GM23338 (cell line): ENCODE results near the gene TBKBP1. TPM values are rescaled to one million over a fixed set of nuclear protein-coding genes. Genes with fewer than 3 reads are reported as not detected.

ENCODE experiments used
- ATAC-seq: fragments of 200-7000 bp; cut with Tn5 transposase; 3 replicates; pipeline ENCODE4 v1.9.1; 2020
- DNase-seq: peaks from one replicate; pipeline ENCODE4 v3.0.0-alpha.2; 2015; ENCODE audit warnings: low spot score
- H2AFZ ChIP-seq: fragments of 200-600 bp; sonication (generic); 2 replicates; pipeline ENCODE4 v1.8.0; 2016; ENCODE audit warnings: antibody characterized with exemption, mild to moderate bottlenecking, moderate library complexity
- H3F3A ChIP-seq: fragments of 200-600 bp; sonication (generic); replicated peaks from 2 replicates; pipeline ENCODE4 v1.8.0; 2017; ENCODE audit warnings: antibody characterized with exemption, mixed run types, low read depth
- H3K27ac ChIP-seq: fragments of 200-600 bp; sonication (generic); 2 replicates; pipeline ENCODE4 v1.6.1; 2016; ENCODE audit warnings: low read depth
- H3K27me3 ChIP-seq: fragments of 200-600 bp; sonication (generic); 2 replicates; pipeline ENCODE4 v1.8.0; 2016; ENCODE audit warnings: mild to moderate bottlenecking, mixed run types, moderate library complexity; ENCODE audit not compliant: insufficient read depth
- H3K36me3 ChIP-seq: fragments of 200-600 bp; sonication (generic); 2 replicates; pipeline ENCODE4 v1.8.0; 2016; ENCODE audit warnings: mild to moderate bottlenecking; ENCODE audit not compliant: insufficient read depth
- H3K4me1 ChIP-seq: fragments of 200-600 bp; sonication (generic); 2 replicates; pipeline ENCODE4 v1.8.0; 2016; ENCODE audit warnings: mild to moderate bottlenecking, moderate library complexity; ENCODE audit not compliant: insufficient read depth
- H3K4me2 ChIP-seq: fragments of 200-600 bp; sonication (generic); 2 replicates; pipeline ENCODE4 v1.7.1; 2017; ENCODE audit warnings: mixed run types
- H3K4me3 ChIP-seq: fragments of 200-600 bp; sonication (generic); 2 replicates; pipeline ENCODE4 v1.6.1; 2016; ENCODE audit warnings: mixed run types
- H3K79me2 ChIP-seq: fragments of 200-600 bp; sonication (generic); replicated peaks from 2 replicates; pipeline ENCODE4 v1.8.0; 2017; ENCODE audit warnings: mild to moderate bottlenecking; ENCODE audit not compliant: insufficient read depth
- H3K9me2 ChIP-seq: fragments of 200-600 bp; sonication (generic); 2 replicates; pipeline ENCODE4 v1.8.0; 2017; ENCODE audit not compliant: insufficient read depth
- H4K20me1 ChIP-seq: fragments of 200-600 bp; sonication (generic); replicated peaks from 2 replicates; pipeline ENCODE4 v1.8.0; 2017; ENCODE audit warnings: mild to moderate bottlenecking; ENCODE audit not compliant: insufficient read depth
- H3K27ac Mint-ChIP-seq: 2 replicates; pipeline ENCODE4 v1.8.0; 2020; ENCODE audit warnings: inconsistent platforms, mild to moderate bottlenecking, moderate library complexity, mixed read lengths
- H3K27me3 Mint-ChIP-seq: 3 replicates; pipeline ENCODE4 v1.8.0; 2022; ENCODE audit warnings: low read depth, mild to moderate bottlenecking, moderate library complexity, mixed read lengths, inconsistent platforms; ENCODE audit not compliant: insufficient read depth, poor library complexity
- H3K36me3 Mint-ChIP-seq: 3 replicates; pipeline ENCODE4 v1.8.0; 2021; ENCODE audit warnings: low read depth, mild to moderate bottlenecking, inconsistent platforms, moderate library complexity, mixed read lengths
- H3K4me1 Mint-ChIP-seq: 3 replicates; pipeline ENCODE4 v1.8.0; 2020; ENCODE audit warnings: mild to moderate bottlenecking, inconsistent platforms, mixed read lengths
- H3K4me3 Mint-ChIP-seq: 3 replicates; pipeline ENCODE4 v1.8.0; 2021; ENCODE audit warnings: moderate library complexity, mild to moderate bottlenecking, inconsistent platforms, mixed read lengths
- H3K9me3 Mint-ChIP-seq: 3 replicates; pipeline ENCODE4 v1.8.0; 2020; ENCODE audit warnings: moderate library complexity, mild to moderate bottlenecking, inconsistent platforms, mixed read lengths
- CTCF ChIP-seq, 2 experiments: fragments of 200-600 bp in 1 of 2; sonication (generic) in 1 of 2; conservative IDR thresholded peaks; 2 replicates each; pipeline versions ENCODE4 v1.5.1 to v1.6.1; 2016 to 2017; ENCODE audit warnings: antibody characterized with exemption in 2 of 2, low read depth in 2 of 2, mild to moderate bottlenecking in 2 of 2, moderate library complexity in 1 of 2
- ETS1 ChIP-seq: IDR thresholded peaks from 2 replicates; pipeline ENCODE4 v1.6.1; 2016; ENCODE audit warnings: antibody characterized with exemption
- REST ChIP-seq: IDR thresholded peaks from one replicate; pipeline ENCODE4 v1.6.1; 2018; ENCODE audit warnings: antibody characterized with exemption; ENCODE audit not compliant: unreplicated experiment
- ZNF114 ChIP-seq: fragments of 250-450 bp; sonication (Bioruptor Pico); IDR thresholded peaks from 2 replicates; pipeline ENCODE4 v1.5.0; 2020; ENCODE audit warnings: mild to moderate bottlenecking, moderate library complexity
- ZNF462 ChIP-seq: fragments of 250-450 bp; sonication (Bioruptor Pico); IDR thresholded peaks from 2 replicates; pipeline ENCODE4 v1.5.0; 2020; ENCODE audit warnings: mild to moderate bottlenecking, moderate library complexity
- polyA plus RNA-seq: library from polyadenylated mRNA; unstranded; fragments of >200 nt; fragmentation: Nextera tagmentation; extraction: Ambion mirVana; gene quantifications from 2 replicates; pipeline ENCODE4 v1.2.1, GENCODE V29; 2016
- total RNA-seq: library from RNA; depleted of rRNA; stranded (reverse); fragments of >200 nt; shearing (Covaris generic); gene quantifications from 2 replicates; pipeline ENCODE4 v1.2.3, GENCODE V29; 2014

TBKBP1 gene
- total and polyA plus RNA-seq, 2 experiments from 2014 or later: 2.5 to 12.1 TPM

- peak; percentile 83 for DNase-seq
- H3K36me3 Mint-ChIP-seq: no peaks in the 10 kb centered on the region
- Histone ChIP-seq H3K9me2 (no peaks in the 10 kb centered on the region), H3K36me3 (no peaks in the 10 kb centered on the region), H4K20me1 (no peaks in the 10 kb centered on the region), H2AFZ (peak overlapping the region; percentile 93), H3K4me2 (no peak overlapping the region), H3K27ac (no peak overlapping the region), H3K4me1 (no peaks in the 10 kb centered on the region), H3K27me3 (peaks cover under 1% of the 10 kb centered on the region; the same call in 1 of the 2 replicates), H3K79me2 (no peaks in the 10 kb centered on the region), H3K4me3 (no peak overlapping the region), H3F3A (no peaks in the 10 kb centered on the region)
- H3K4me1 Mint-ChIP-seq: no peaks in the 10 kb centered on the region
- H3K27ac Mint-ChIP-seq: no peak overlapping the region
- H3K4me3 Mint-ChIP-seq: no peak overlapping the region
- H3K27me3 Mint-ChIP-seq: peaks cover 6% of the 10 kb centered on the region
- ATAC-seq: peak; percentile 98
- no peak for TF ChIP-seq ZNF462
- no peak for TF ChIP-seq ETS1
- no peak for TF ChIP-seq ZNF114 (CRISPR knock-in tag)
- no peak for TF ChIP-seq REST
- TF ChIP-seq CTCF (conservative IDR thresholded peaks at IDR 0.05; ENCODE audit: low read depth in 2 of 2): peak; percentile 69 to 92
- no peaks in the 10 kb centered on the region for H3K9me3 Mint-ChIP-seq
These were observed 48.6 kb downstream of the TBKBP1 start for GRCh38 chr17:47742319-47743181.
